Bronchial epithelial cell (primary cell): ENCODE measurements around the gene SNTG2. TPM values are rescaled to one million over a fixed set of nuclear protein-coding genes. Genes with fewer than 3 reads are reported as not detected.

ENCODE experiments used
- DNase-seq: peaks from one replicate; pipeline ENCODE4 v3.0.0-alpha.2; 2010; ENCODE audit warnings: low read depth
- FAIRE-seq: peaks from 2 replicates; lab custom pipeline; 2011; peaks lifted over from hg19 to GRCh38; lab: Jason Lieb, UNC
- H3K27me3 ChIP-seq: 2 replicates; pipeline ENCODE4 v1.5.1; 2011; ENCODE audit warnings: low read length; ENCODE audit not compliant: control insufficient read depth, insufficient read depth
- H3K36me3 ChIP-seq: 2 replicates; pipeline ENCODE4 v1.5.1; 2011; ENCODE audit warnings: low read length; ENCODE audit not compliant: control insufficient read depth, insufficient read depth
- H3K4me3 ChIP-seq: 2 replicates; pipeline ENCODE4 v1.5.1; 2011; ENCODE audit warnings: mild to moderate bottlenecking, low read depth, low read length, control low read depth
- CTCF ChIP-seq: IDR thresholded peaks from 2 replicates; pipeline ENCODE4 v1.5.1; 2011; ENCODE audit warnings: mild to moderate bottlenecking, moderate library complexity, low read length, control low read depth, inconsistent platforms; ENCODE audit not compliant: insufficient read depth, severe bottlenecking
- total RNA-seq: library from RNA; depleted of rRNA; stranded (reverse); fragments of >200 nt; gene quantifications from 2 replicates; pipeline ENCODE4 v1.2.1, GENCODE V29; 2014

The SNTG2 gene
- total RNA-seq, 1 donor from 2014 or later = not detected

GRCh38 chr2:1237783-1238182 lies 287.1 kb downstream of the SNTG2 start:
- Histone ChIP-seq H3K36me3 (no peaks in the 10 kb centered on the region), H3K4me3 (no peak overlapping the region), H3K27me3 (no peaks in the 10 kb centered on the region)
- FAIRE-seq = peak; percentile 23
- no peak for DNase-seq
- TF ChIP-seq CTCF = no peak

DNA sequence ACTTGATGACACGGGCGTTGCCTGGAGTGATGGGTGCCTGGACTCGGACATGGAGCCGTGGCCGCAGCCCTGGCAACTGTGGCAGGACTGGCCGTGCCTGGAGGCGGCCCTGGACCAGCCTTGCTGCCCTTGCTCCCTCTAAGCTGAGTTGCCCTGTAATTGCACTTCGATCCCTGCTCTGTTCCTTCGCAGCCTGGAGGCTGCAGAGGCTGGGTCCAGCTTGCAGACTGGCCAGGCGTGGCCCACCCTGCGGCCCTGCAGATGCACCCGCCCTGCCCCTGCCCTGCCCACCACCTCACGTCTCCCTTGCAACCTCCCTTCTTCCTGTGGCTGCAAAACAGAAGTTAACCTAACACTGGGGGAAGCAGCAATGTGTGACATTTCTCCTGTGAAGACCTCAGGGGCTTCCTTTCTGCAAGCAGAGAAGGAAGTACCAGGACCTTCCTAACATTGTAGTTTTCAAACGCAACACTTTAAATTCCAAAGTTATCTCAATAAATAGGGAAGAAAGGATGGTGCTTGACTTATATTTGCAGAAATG lies 288.0 kb downstream of the SNTG2 start:
- DNase-seq (no peak), FAIRE-seq (no peak)
- H3K36me3 ChIP-seq = no peaks in the 10 kb centered on the region
- no peak for TF ChIP-seq CTCF
- no peak overlapping the region for H3K4me3 ChIP-seq
- no peaks in the 10 kb centered on the region for H3K27me3 ChIP-seq

DNA sequence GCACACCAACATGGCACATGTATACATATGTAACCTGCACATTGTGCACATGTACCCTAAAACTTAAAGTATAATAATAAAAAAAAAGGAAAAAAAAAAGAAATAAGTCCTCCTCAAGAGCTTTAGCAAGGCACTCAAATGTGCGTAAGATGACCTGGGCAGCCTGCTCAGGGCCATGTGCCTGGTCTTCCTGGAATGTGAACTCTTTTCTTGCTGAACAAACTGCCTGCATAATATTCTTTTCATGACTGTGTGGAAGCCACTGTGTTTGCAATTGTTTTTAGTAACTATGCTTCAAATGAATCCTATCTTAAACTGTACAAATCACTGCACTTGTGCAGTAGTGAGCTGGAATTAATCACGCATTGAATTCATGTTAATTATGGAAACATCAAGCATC lies 294.5 kb downstream of the SNTG2 start:
- TF ChIP-seq CTCF = no peak
- no peak for FAIRE-seq
- Histone ChIP-seq H3K27me3 (no peaks in the 10 kb centered on the region), H3K4me3 (no peak overlapping the region), H3K36me3 (no peaks in the 10 kb centered on the region)
- no peak for DNase-seq

- H3K4me3 ChIP-seq = no peak overlapping the region
- no peaks in the 10 kb centered on the region for H3K36me3 ChIP-seq
- H3K27me3 ChIP-seq = no peaks in the 10 kb centered on the region
- DNase-seq (no peak), FAIRE-seq (no peak)
- no peak for TF ChIP-seq CTCF
These were observed 295.6 kb downstream of the SNTG2 start for GRCh38 chr2:1246239-1246638.

DNA sequence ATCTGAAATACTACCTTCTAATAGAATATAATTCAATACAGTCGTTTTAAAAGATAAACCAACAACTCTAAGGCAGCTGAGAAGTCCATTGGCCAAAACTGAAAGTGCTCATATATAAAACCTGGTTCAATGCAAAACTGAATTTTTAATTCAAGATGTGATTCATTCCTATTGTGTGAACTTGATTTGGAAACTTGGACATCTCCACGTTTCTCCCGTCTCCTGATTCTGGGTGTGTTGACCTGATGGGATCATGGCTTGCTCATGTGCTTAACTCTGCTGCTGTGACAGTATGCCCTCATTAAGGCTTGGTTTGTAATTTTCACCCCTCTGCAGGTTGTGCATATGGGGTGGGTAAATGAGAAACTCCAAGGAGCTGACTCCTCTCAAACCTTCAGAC lies 296.3 kb downstream of the SNTG2 start:
- no peak for FAIRE-seq
- no peak for DNase-seq
- no peak overlapping the region for H3K4me3 ChIP-seq
- TF ChIP-seq CTCF = no peak
- no peaks in the 10 kb centered on the region for H3K36me3 ChIP-seq
- no peaks in the 10 kb centered on the region for H3K27me3 ChIP-seq

GRCh38 chr2:1248187-1248586 lies 297.5 kb downstream of the SNTG2 start:
- H3K4me3 ChIP-seq = no peak overlapping the region
- no peak for DNase-seq
- H3K36me3 ChIP-seq = no peaks in the 10 kb centered on the region
- no peak for FAIRE-seq
- no peaks in the 10 kb centered on the region for H3K27me3 ChIP-seq
- no peak for TF ChIP-seq CTCF
